NCI-H187 treated with DMSO at 0.1 percent for 48 hours (cell line): Measurements from ENCODE around the gene KSR1.
A peak's percentile ranks its signal among the peaks of the same experiment; 100 is the strongest.

Experiments
- DNase-seq: peaks from one replicate; lab custom pipeline; 2025; lab: John Stamatoyannopoulos, UW

The KSR1 gene

GRCh38 chr17:27535178-27535928, 79.1 kb downstream of the KSR1 start:
- DNase-seq = no peak

GRCh38 chr17:27535975-27536374, 79.7 kb downstream of the KSR1 start:
- DNase-seq = no peak

GRCh38 chr17:27536781-27537180, 80.5 kb downstream of the KSR1 start:
- no peak for DNase-seq

GRCh38 chr17:27538156-27538955, 82.1 kb downstream of the KSR1 start:
- no peak for DNase-seq

- no peak for DNase-seq
Observed at GRCh38 chr17:27539152-27539551, 82.9 kb downstream of the KSR1 start.

GRCh38 chr17:27539794-27540317, 83.6 kb downstream of the KSR1 start:
- DNase-seq = no peak

GRCh38 chr17:27540318-27541101, 84.3 kb downstream of the KSR1 start:
- DNase-seq = no peak

- DNase-seq = no peak
Observed at GRCh38 chr17:27541301-27542023, 85.2 kb downstream of the KSR1 start.

GRCh38 chr17:27542841-27543463, 86.7 kb downstream of the KSR1 start:
- no peak for DNase-seq

- DNase-seq = no peak
Observed at GRCh38 chr17:27543464-27543856, 87.2 kb downstream of the KSR1 start.

- no peak for DNase-seq
Observed at GRCh38 chr17:27543958-27544349, 87.7 kb downstream of the KSR1 start.

GRCh38 chr17:27544350-27545131, 88.3 kb downstream of the KSR1 start:
- DNase-seq = peak; percentile 9

GRCh38 chr17:27545562-27546229, 89.4 kb downstream of the KSR1 start:
- DNase-seq = peak; percentile 79

GRCh38 chr17:27546624-27547300, 90.5 kb downstream of the KSR1 start:
- DNase-seq = no peak

GRCh38 chr17:27547301-27547683, 91.0 kb downstream of the KSR1 start:
- DNase-seq = no peak

- DNase-seq = no peak
Observed at GRCh38 chr17:27548369-27548768, 92.1 kb downstream of the KSR1 start.

- DNase-seq = no peak
Observed at GRCh38 chr17:27549251-27549893, 93.1 kb downstream of the KSR1 start.

GRCh38 chr17:27550291-27550930, 94.2 kb downstream of the KSR1 start:
- DNase-seq = no peak
